OCI-LY3 (cell line): Measurements from ENCODE around the gene PSMA1.
"Not testable (repeated sequence)": the region's sequence is repeated elsewhere in the genome, so short reads cannot be mapped to it uniquely, and the experiment has no call there.

Experiments
- H2AFZ ChIP-seq: fragments of 200-600, 300-600 bp; shearing (Covaris generic); 2 replicates; pipeline ENCODE4 v1.6.0; 2014; ENCODE audit warnings: antibody characterized with exemption, low read depth, low read length
- H3K27ac ChIP-seq: fragments of 200-600, 300-600 bp; sonication (generic); 2 replicates; pipeline ENCODE4 v1.5.1; 2014; ENCODE audit warnings: mild to moderate bottlenecking, low read length, moderate library complexity, mixed read lengths
- H3K27me3 ChIP-seq: fragments of 200-600, 300-600 bp; sonication (generic); 2 replicates; pipeline ENCODE4 v1.6.1; 2014; ENCODE audit warnings: low read depth, low read length, mixed read lengths
- H3K36me3 ChIP-seq: fragments of 200-600, 300-600 bp; sonication (generic); replicated peaks from 2 replicates; pipeline ENCODE3; 2014; ENCODE audit warnings: low read depth, low read length, mixed read lengths
- H3K4me1 ChIP-seq: fragments of 300-600, 200-600 bp; sonication (generic); 2 replicates; pipeline ENCODE4 v1.6.1; 2014; ENCODE audit warnings: low read length, mixed read lengths
- H3K4me2 ChIP-seq: fragments of 200-600, 300-600 bp; sonication (generic); 2 replicates; pipeline ENCODE4 v1.6.1; 2014; ENCODE audit warnings: low read length, mixed read lengths
- H3K4me3 ChIP-seq: fragments of 300-600, 200-600 bp; sonication (generic); 2 replicates; pipeline ENCODE4 v1.5.1; 2014; ENCODE audit warnings: antibody characterized with exemption, mild to moderate bottlenecking, low read length, moderate library complexity
- H3K79me2 ChIP-seq: fragments of 300-600, 200-600 bp; shearing (Covaris generic); 2 replicates; pipeline ENCODE4 v1.6.1; 2014; ENCODE audit warnings: mild to moderate bottlenecking, low read length, mixed read lengths
- H3K9ac ChIP-seq: fragments of 300-600, 200-600 bp; shearing (Covaris generic); 2 replicates; pipeline ENCODE4 v1.6.0; 2014; ENCODE audit warnings: mild to moderate bottlenecking, low read length, moderate library complexity
- H3K9me3 ChIP-seq: fragments of 200-600, 300-600 bp; shearing (Covaris generic); 2 replicates; pipeline ENCODE4 v1.6.1; 2014; ENCODE audit warnings: low read length, mixed read lengths; ENCODE audit not compliant: insufficient read depth
- H4K20me1 ChIP-seq: fragments of 200-600, 300-600 bp; sonication (generic); 2 replicates; pipeline ENCODE4 v1.6.1; 2016; ENCODE audit warnings: low read length, mixed read lengths; ENCODE audit not compliant: insufficient read depth
- CTCF ChIP-seq: fragments of 200-600, 300-600 bp; sonication (generic); IDR thresholded peaks from 2 replicates; pipeline ENCODE4 v1.5.1; 2014; ENCODE audit warnings: antibody characterized with exemption, low read length, low read depth
- EZH2phosphoT487 ChIP-seq: fragments of 200-600 bp; shearing (Covaris generic); IDR thresholded peaks from 2 replicates; pipeline ENCODE4 v1.6.1; 2018; ENCODE audit warnings: antibody characterized with exemption, mixed run types, low read depth

Gene PSMA1

GRCh38 chr11:14539982-14540421 lies 19.8 kb upstream of the PSMA1 start:
- Histone ChIP-seq H3K4me2 (no peak overlapping the region), H3K27ac (no peak overlapping the region), H3K27me3 (no peaks in the 10 kb centered on the region), H3K9me3 (no peaks in the 10 kb centered on the region), H3K4me3 (no peak overlapping the region), H3K79me2 (no peaks in the 10 kb centered on the region), H3K36me3 (no peaks in the 10 kb centered on the region), H4K20me1 (no peaks in the 10 kb centered on the region), H3K9ac (no peak overlapping the region), H3K4me1 (peaks cover 18% of the 10 kb centered on the region), H2AFZ (no peak overlapping the region)
- TF ChIP-seq EZH2phosphoT487 (no peak), CTCF (no peak)

GRCh38 chr11:14538926-14539554 lies 18.9 kb upstream of the PSMA1 start:
- Histone ChIP-seq H2AFZ (no peak overlapping the region), H3K27ac (no peak overlapping the region), H3K9ac (no peak overlapping the region), H3K9me3 (no peaks in the 10 kb centered on the region), H3K4me2 (no peak overlapping the region), H3K36me3 (no peaks in the 10 kb centered on the region), H3K79me2 (no peaks in the 10 kb centered on the region), H3K4me3 (no peak overlapping the region), H3K4me1 (peaks cover 8% of the 10 kb centered on the region), H4K20me1 (no peaks in the 10 kb centered on the region), H3K27me3 (no peaks in the 10 kb centered on the region)
- no peak for TF ChIP-seq EZH2phosphoT487
- no peak for TF ChIP-seq CTCF

- Histone ChIP-seq H3K4me1 (peaks cover 6% of the 10 kb centered on the region; the same call in 1 of the 2 replicates), H3K4me3 (no peak overlapping the region), H4K20me1 (no peaks in the 10 kb centered on the region), H3K36me3 (no peaks in the 10 kb centered on the region), H3K9me3 (no peaks in the 10 kb centered on the region), H3K9ac (no peak overlapping the region), H3K79me2 (no peaks in the 10 kb centered on the region), H3K27ac (no peak overlapping the region), H3K27me3 (no peaks in the 10 kb centered on the region), H2AFZ (no peak overlapping the region), H3K4me2 (no peak overlapping the region)
- TF ChIP-seq EZH2phosphoT487 = no peak
- TF ChIP-seq CTCF = no peak
Observed at GRCh38 chr11:14538271-14538925, 18.2 kb upstream of the PSMA1 start.

- H3K27me3 ChIP-seq = no peaks in the 10 kb centered on the region
- no peaks in the 10 kb centered on the region for H3K9me3 ChIP-seq
- no peaks in the 10 kb centered on the region for H3K79me2 ChIP-seq
- peaks cover 6% of the 10 kb centered on the region; the same call in 1 of the 2 replicates for H3K4me1 ChIP-seq
- H3K4me2 ChIP-seq = peak overlapping the region; percentile 85
- no peak overlapping the region for H3K27ac ChIP-seq
- no peak overlapping the region; the same call in 1 of the 2 replicates for H2AFZ ChIP-seq
- no peaks in the 10 kb centered on the region for H3K36me3 ChIP-seq
- H3K9ac ChIP-seq = no peak overlapping the region
- no peaks in the 10 kb centered on the region for H4K20me1 ChIP-seq
- TF ChIP-seq EZH2phosphoT487 (no peak), CTCF (peak; percentile 81)
- H3K4me3 ChIP-seq = peak overlapping the region; percentile 61
Observed at GRCh38 chr11:14537134-14537599, 17.0 kb upstream of the PSMA1 start.

- H3K79me2 ChIP-seq, H3K4me3 ChIP-seq, H3K27me3 ChIP-seq, H4K20me1 ChIP-seq, H3K36me3 ChIP-seq, H3K9ac ChIP-seq, H3K4me1 ChIP-seq, H3K4me2 ChIP-seq, H2AFZ ChIP-seq, H3K9me3 ChIP-seq, H3K27ac ChIP-seq: not testable (repeated sequence)
Observed at GRCh38 chr11:14535166-14535565, 15.0 kb upstream of the PSMA1 start.
